Measurements from ENCODE around the gene LPCAT1. TPM values are rescaled to one million over a fixed set of nuclear protein-coding genes. Genes with fewer than 3 reads are reported as not detected.

Gene LPCAT1
- total and polyA plus RNA-seq, 2 experiments from 2014 or later: 44.1 to 56.0 TPM

GRCh38 chr5:1558944-1559343 lies 35.2 kb upstream of the LPCAT1 start:
- TF ChIP-seq, protein P1, sequence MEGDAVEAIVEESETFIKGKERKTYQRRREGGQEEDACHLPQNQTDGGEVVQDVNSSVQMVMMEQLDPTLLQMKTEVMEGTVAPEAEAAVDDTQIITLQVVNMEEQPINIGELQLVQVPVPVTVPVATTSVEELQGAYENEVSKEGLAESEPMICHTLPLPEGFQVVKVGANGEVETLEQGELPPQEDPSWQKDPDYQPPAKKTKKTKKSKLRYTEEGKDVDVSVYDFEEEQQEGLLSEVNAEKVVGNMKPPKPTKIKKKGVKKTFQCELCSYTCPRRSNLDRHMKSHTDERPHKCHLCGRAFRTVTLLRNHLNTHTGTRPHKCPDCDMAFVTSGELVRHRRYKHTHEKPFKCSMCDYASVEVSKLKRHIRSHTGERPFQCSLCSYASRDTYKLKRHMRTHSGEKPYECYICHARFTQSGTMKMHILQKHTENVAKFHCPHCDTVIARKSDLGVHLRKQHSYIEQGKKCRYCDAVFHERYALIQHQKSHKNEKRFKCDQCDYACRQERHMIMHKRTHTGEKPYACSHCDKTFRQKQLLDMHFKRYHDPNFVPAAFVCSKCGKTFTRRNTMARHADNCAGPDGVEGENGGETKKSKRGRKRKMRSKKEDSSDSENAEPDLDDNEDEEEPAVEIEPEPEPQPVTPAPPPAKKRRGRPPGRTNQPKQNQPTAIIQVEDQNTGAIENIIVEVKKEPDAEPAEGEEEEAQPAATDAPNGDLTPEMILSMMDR (IDR thresholded peaks at IDR 0.05; ENCODE audit: poor library complexity): no peak
- TF ChIP-seq EZH2phosphoT487 (IDR thresholded peaks at IDR 0.05; ENCODE audit: low read depth, severe bottlenecking, unreplicated experiment) (no peak), EZH2 (IDR thresholded peaks at IDR 0.05; ENCODE audit: borderline replicate concordance) (no peak)
- Histone ChIP-seq H3K9me2 (replicated peaks; ENCODE audit: insufficient read depth) (no peaks in the 10 kb centered on the region), H3K27ac (no peak overlapping the region), H3K79me2 (no peaks in the 10 kb centered on the region), H3K36me3 (replicated peaks; ENCODE audit: insufficient read depth, low read depth) (no peaks in the 10 kb centered on the region), H3K9me3 (ENCODE audit: low read depth) (no peaks in the 10 kb centered on the region), H3K4me1 (ENCODE audit: insufficient read depth) (no peaks in the 10 kb centered on the region), H4K20me1 (ENCODE audit: insufficient read depth, poor library complexity, severe bottlenecking) (no peaks in the 10 kb centered on the region), H2AFZ (no peak overlapping the region), H3K4me3 (no peak overlapping the region), H3K4me2 (no peak overlapping the region), H3K27me3 (no peaks in the 10 kb centered on the region)
- DNase-seq (ENCODE audit: low spot score): no peak
- 76% methylated on average over 6 of the region's 6 CpGs for WGBS (ENCODE audit: low lambda C conversion rate, missing lambda C conversion rate)

DNA sequence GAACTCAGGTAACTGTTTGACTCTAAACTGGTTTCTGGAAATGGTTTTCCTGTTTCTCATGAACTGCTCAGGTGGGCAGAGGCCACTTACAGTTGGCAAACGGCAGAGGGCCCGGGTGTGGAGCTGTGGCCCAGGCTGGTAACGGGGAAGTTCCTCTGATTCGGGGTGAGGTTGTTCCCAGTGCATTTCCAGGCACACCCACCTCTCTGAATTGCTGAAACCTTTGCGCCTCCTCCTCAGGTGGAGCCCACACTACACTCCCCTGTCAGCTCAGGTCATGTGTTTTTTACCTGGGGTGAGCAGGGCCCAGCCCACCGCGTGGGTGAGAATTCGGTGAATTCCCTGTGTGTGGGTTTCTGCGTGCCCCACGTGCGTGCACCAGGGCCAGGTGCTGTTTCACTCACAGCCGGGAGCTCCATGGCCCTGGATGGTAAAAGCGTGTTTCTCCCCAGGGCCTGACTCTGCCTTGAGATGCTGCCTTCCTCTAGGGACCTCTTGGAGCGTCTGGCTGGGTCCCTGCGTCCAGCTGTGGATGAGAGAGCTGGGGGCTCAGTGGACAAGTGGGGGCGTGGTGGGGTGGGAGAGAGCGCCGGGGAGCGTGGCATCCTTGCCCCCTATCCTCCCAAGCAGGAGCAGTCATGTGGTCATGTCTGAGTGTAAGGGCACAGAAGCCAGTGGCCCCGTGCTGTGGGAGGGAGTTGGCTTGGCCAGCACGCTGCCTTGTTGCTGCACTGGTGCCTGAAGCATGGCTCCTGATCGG lies 33.5 kb upstream of the LPCAT1 start:
- no peaks in the 10 kb centered on the region for H3K9me3 ChIP-seq (ENCODE audit: low read depth)
- WGBS (ENCODE audit: low lambda C conversion rate, missing lambda C conversion rate): 89% methylated on average over 22 of the region's 22 CpGs
- no peak overlapping the region for H3K4me2 ChIP-seq
- H3K36me3 ChIP-seq (replicated peaks; ENCODE audit: insufficient read depth, low read depth): no peaks in the 10 kb centered on the region
- H3K4me1 ChIP-seq (ENCODE audit: insufficient read depth): no peaks in the 10 kb centered on the region
- no peak for DNase-seq (ENCODE audit: low spot score)
- no peaks in the 10 kb centered on the region for H3K27me3 ChIP-seq
- no peak overlapping the region for H3K4me3 ChIP-seq
- H3K27ac ChIP-seq: no peak overlapping the region
- H3K79me2 ChIP-seq: no peaks in the 10 kb centered on the region
- TF ChIP-seq, protein P1 (IDR thresholded peaks at IDR 0.05; ENCODE audit: poor library complexity): no peak
- TF ChIP-seq EZH2phosphoT487 (IDR thresholded peaks at IDR 0.05; ENCODE audit: low read depth, severe bottlenecking, unreplicated experiment) (no peak), EZH2 (IDR thresholded peaks at IDR 0.05; ENCODE audit: borderline replicate concordance) (no peak)
- H4K20me1 ChIP-seq (ENCODE audit: insufficient read depth, poor library complexity, severe bottlenecking): no peaks in the 10 kb centered on the region
- no peaks in the 10 kb centered on the region for H3K9me2 ChIP-seq (replicated peaks; ENCODE audit: insufficient read depth)
- no peak overlapping the region for H2AFZ ChIP-seq

DNA sequence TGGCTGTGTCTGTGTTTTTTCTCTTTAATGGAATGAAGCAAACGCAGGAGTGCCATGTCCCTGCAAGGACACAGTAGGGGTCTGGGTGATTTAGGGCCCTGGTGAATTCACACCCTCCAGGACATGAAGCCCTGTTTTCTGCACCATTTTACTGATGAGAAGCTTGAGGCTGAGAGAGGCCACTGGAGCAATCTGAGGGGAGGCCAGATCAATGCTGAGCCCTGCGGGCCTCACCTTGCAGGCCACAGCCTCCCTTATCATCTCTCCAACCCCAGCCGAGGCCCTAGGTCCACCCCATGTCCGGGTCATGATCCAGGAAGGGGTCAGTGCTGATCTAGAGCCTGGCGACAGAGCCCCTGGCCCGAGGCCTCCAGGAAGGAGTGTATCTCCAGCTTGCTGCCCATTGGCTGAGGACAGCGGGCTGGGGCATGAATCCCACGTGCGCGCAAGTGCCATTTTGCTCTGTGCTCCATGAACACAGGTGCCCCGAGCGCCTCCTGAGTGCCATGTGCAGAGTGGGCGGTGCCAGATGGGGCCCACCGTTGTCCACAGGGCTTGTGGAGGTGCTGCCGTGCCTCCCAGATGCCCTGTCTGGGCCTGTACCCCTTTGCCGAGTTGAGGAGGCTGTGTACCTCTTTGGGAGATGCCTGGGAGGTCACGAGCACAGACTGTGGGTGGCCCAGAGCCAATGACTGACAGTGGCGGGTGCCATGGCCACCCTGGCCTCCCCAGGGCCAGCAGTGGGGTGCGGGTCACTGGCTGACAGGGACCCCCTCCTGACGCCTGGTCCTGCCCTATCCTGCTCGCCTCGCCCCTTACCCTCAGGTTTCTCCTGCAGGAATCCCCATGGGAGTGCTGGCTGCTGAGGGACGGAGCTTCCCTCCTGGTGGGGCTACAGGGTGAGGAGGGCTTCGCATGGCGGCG lies 32.3 kb upstream of the LPCAT1 start:
- H3K4me2 ChIP-seq: no peak overlapping the region

More for the DNA sequence above, 32.3 kb upstream of the LPCAT1 start:
- Histone ChIP-seq H4K20me1 (ENCODE audit: insufficient read depth, poor library complexity, severe bottlenecking) (no peaks in the 10 kb centered on the region), H3K36me3 (replicated peaks; ENCODE audit: insufficient read depth, low read depth) (no peaks in the 10 kb centered on the region), H3K79me2 (no peaks in the 10 kb centered on the region), H3K9me2 (replicated peaks; ENCODE audit: insufficient read depth) (no peaks in the 10 kb centered on the region), H3K27me3 (no peaks in the 10 kb centered on the region), H3K4me1 (ENCODE audit: insufficient read depth) (no peaks in the 10 kb centered on the region), H3K4me3 (no peak overlapping the region), H3K9me3 (ENCODE audit: low read depth) (no peaks in the 10 kb centered on the region), H3K27ac (no peak overlapping the region), H2AFZ (no peak overlapping the region)
- TF ChIP-seq, protein P1 (IDR thresholded peaks at IDR 0.05; ENCODE audit: poor library complexity): no peak
- TF ChIP-seq EZH2phosphoT487 (IDR thresholded peaks at IDR 0.05; ENCODE audit: low read depth, severe bottlenecking, unreplicated experiment): no peak
- no peak for TF ChIP-seq EZH2 (IDR thresholded peaks at IDR 0.05; ENCODE audit: borderline replicate concordance)
- no peak for DNase-seq (ENCODE audit: low spot score)
- 90% methylated on average over 26 of the region's 26 CpGs for WGBS (ENCODE audit: low lambda C conversion rate, missing lambda C conversion rate)
